Esophagus squamous epithelium (tissue), 4 donors: ENCODE results near the gene CXCR4.

Experiments
- POLR2A ChIP-seq, 4 donors: fragments of 450-650 bp; IDR thresholded peaks; one replicate each; pipeline ENCODE4 v1.6.1; 2017; ENCODE audit warnings: antibody characterized with exemption in 4 of 4, mild to moderate bottlenecking in 4 of 4, moderate library complexity in 3 of 4
- TF ChIP-seq, protein P1 (sequence below), 6 experiments: fragments of 450-650 bp in 4 of 6; fragments of 200-600 bp in 2 of 6; sonication (generic) in 2 of 6; IDR thresholded peaks; one replicate each; pipeline ENCODE4 v1.5.1; 2016 to 2019; ENCODE audit warnings: antibody characterized with exemption in 6 of 6, mild to moderate bottlenecking in 4 of 6, moderate library complexity in 4 of 6

DNA sequence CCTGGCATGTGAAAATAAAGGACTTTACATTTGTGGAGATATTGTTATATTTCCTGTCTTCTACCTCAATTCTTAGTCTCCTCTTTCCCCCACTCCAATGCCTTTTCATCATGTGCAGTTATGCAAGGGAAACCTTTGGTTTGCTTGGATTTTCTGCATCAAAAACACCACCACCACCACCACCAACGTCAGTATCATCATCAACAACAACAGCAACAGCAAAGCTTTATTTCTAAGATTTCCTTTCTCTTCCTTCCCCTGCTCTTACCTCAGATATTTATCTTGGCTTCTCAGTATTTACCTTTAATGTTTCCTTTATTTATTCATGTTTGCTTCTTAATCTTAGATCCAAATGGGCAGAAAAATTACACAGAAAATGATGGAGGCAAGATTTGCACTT lies 26.1 kb downstream of the CXCR4 start:
- no peak for TF ChIP-seq POLR2A (IDR thresholded peaks at IDR 0.05)
- TF ChIP-seq, protein P1, sequence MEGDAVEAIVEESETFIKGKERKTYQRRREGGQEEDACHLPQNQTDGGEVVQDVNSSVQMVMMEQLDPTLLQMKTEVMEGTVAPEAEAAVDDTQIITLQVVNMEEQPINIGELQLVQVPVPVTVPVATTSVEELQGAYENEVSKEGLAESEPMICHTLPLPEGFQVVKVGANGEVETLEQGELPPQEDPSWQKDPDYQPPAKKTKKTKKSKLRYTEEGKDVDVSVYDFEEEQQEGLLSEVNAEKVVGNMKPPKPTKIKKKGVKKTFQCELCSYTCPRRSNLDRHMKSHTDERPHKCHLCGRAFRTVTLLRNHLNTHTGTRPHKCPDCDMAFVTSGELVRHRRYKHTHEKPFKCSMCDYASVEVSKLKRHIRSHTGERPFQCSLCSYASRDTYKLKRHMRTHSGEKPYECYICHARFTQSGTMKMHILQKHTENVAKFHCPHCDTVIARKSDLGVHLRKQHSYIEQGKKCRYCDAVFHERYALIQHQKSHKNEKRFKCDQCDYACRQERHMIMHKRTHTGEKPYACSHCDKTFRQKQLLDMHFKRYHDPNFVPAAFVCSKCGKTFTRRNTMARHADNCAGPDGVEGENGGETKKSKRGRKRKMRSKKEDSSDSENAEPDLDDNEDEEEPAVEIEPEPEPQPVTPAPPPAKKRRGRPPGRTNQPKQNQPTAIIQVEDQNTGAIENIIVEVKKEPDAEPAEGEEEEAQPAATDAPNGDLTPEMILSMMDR (IDR thresholded peaks at IDR 0.05) = no peak
